Measurements from ENCODE around the gene FGD6.

Gene FGD6

GRCh38 chr12:95072900-95073697 lies 144.2 kb downstream of the FGD6 start, which contains the start of gene NR2C1:
Gene NR2C1, minus strand, starts transcription at chr12:95073618. Its CDS starts 6,234 bp downstream, at chr12:95067384.
- DNase-seq (ENCODE audit: insufficient read length, low spot score), result peak; percentile 98
- TF ChIP-seq POLR2AphosphoS5 (IDR thresholded peaks at IDR 0.05; ENCODE audit: low read depth, low read length) (0 out of 2 replicates have a peak, but pooled peaks have one; percentile 36), TAF1 (IDR thresholded peaks at IDR 0.05; ENCODE audit: low read depth, low read length) (peak; percentile 35; the same call in 1 of the 2 replicates), SPI1 (IDR thresholded peaks at IDR 0.05; ENCODE audit: low read depth, low read length) (no peak), POLR2A (IDR thresholded peaks at IDR 0.05; ENCODE audit: low read depth, low read length) (0 out of 2 replicates have a peak, but pooled peaks have one; percentile 30), PAX5 (IDR thresholded peaks at IDR 0.05; ENCODE audit: insufficient read depth, low read length, severe bottlenecking) (no peak), POU2F2 (IDR thresholded peaks at IDR 0.05; ENCODE audit: low read depth, low read length) (no peak)
- peak; percentile 98 for FAIRE-seq

DNA sequence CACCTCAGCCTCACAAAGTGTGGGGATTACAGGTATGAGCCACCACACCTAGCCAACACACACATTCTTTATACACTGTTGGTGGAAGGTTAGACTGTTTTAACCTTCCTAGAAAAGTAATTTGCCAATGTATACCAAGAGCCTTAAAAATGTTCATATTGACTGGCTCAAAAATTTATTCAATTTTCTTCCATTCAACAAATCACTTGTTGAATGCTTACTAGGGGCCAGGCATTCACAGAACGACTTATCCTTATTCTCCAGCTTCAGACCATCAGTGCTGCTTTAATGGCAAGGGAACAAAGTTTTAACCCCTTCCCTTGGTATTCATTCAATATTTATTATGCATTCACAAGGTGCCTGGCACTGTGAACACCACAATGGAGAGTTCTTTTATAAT lies 146.9 kb downstream of the FGD6 start:
- no peak for DNase-seq (ENCODE audit: insufficient read length, low spot score)
- no peak for FAIRE-seq
- no peak for TF ChIP-seq POU2F2 (IDR thresholded peaks at IDR 0.05; ENCODE audit: low read depth, low read length)
- no peak for TF ChIP-seq TAF1 (IDR thresholded peaks at IDR 0.05; ENCODE audit: low read depth, low read length)
- TF ChIP-seq SPI1 (IDR thresholded peaks at IDR 0.05; ENCODE audit: low read depth, low read length), result no peak
- TF ChIP-seq PAX5 (IDR thresholded peaks at IDR 0.05; ENCODE audit: insufficient read depth, low read length, severe bottlenecking), result no peak
- TF ChIP-seq POLR2A (IDR thresholded peaks at IDR 0.05; ENCODE audit: low read depth, low read length), result no peak
- no peak for TF ChIP-seq POLR2AphosphoS5 (IDR thresholded peaks at IDR 0.05; ENCODE audit: low read depth, low read length)

DNA sequence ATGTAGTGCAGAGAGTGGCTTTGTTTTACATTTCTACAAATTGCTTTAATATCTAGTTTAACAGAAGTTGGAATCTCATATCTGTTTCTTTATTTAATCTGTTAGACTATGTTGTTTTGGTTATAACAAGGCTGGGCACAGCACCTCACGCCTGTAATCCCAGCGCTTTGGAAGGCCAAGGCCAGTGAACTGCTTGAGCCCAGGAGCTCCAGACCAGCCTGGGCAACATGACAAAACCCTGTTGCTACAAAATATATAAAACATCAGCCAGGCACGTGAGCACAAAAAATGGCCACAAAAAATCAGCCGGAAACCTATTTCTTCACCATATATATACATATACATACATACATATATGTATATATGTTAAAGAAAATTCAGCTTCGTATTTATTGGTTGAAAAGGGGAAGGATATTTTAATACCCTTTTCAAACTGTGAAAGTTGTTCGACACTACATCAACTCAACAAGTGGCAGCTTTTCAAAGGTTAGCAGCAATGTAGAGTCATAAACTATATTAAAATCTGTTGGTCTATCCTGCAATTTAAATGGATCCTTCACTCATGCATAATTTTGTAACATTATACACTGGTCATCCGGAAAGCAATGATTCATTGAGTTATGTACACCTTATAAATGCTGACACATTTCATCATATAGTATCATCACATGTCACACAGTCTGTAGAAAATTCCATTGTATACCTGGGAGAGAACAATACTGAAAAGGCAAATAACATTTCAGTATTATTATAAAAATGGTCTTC lies 151.0 kb downstream of the FGD6 start:
- DNase-seq (ENCODE audit: insufficient read length, low spot score) (no peak), FAIRE-seq (no peak)
- TF ChIP-seq TAF1 (IDR thresholded peaks at IDR 0.05; ENCODE audit: low read depth, low read length), result no peak
- TF ChIP-seq POU2F2 (IDR thresholded peaks at IDR 0.05; ENCODE audit: low read depth, low read length), result no peak
- no peak for TF ChIP-seq POLR2A (IDR thresholded peaks at IDR 0.05; ENCODE audit: low read depth, low read length)

DNA sequence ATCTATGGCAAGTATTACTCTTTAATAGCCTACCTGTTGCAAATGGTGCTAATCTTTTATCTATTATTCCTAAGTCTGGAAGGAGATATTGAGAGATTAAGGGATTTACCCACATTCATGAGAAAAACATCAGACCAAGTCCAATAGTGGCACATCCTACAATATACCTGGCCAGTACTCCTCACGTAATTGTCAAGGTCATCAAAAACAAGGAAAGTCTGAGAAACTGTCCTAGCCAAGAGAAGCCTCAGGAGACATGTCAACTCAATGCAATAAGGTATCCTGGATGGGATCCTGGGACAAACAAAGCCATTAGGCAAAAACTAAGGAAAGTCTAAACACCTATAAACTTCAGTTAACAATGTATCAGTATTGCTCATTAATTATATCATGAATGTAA lies 156.3 kb downstream of the FGD6 start:
- no peak for FAIRE-seq
- no peak for DNase-seq (ENCODE audit: insufficient read length, low spot score)
- TF ChIP-seq TAF1 (IDR thresholded peaks at IDR 0.05; ENCODE audit: low read depth, low read length) (no peak), SPI1 (IDR thresholded peaks at IDR 0.05; ENCODE audit: low read depth, low read length) (no peak), POLR2AphosphoS5 (IDR thresholded peaks at IDR 0.05; ENCODE audit: low read depth, low read length) (no peak), POLR2A (IDR thresholded peaks at IDR 0.05; ENCODE audit: low read depth, low read length) (no peak), POU2F2 (IDR thresholded peaks at IDR 0.05; ENCODE audit: low read depth, low read length) (no peak), PAX5 (IDR thresholded peaks at IDR 0.05; ENCODE audit: insufficient read depth, low read length, severe bottlenecking) (no peak)

GRCh38 chr12:95059984-95060383 lies 157.3 kb downstream of the FGD6 start:
- DNase-seq (ENCODE audit: insufficient read length, low spot score), result no peak
- TF ChIP-seq POLR2AphosphoS5 (IDR thresholded peaks at IDR 0.05; ENCODE audit: low read depth, low read length) (no peak), POLR2A (IDR thresholded peaks at IDR 0.05; ENCODE audit: low read depth, low read length) (no peak)
- FAIRE-seq, result no peak

DNA sequence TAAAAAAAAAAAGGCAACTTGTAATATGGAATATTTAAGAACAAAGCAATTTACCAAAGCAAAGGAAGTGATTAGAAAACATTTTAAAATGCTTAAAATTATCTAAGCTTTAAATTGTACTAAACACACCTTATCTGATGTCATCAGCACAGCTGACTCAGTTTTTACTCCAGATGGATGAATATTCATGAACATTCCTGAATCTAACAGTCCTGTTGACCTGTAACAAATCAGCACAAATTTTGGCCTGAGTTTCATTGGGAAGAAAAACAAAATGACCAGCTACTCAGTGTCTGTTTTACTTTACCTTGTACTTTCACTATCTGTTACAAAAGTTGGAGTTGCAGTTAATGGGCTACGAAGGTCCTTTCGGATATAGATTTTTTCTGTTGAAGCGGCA lies 159.8 kb downstream of the FGD6 start:
- TF ChIP-seq POLR2A (IDR thresholded peaks at IDR 0.05; ENCODE audit: low read depth, low read length) (no peak), POLR2AphosphoS5 (IDR thresholded peaks at IDR 0.05; ENCODE audit: low read depth, low read length) (no peak), TAF1 (IDR thresholded peaks at IDR 0.05; ENCODE audit: low read depth, low read length) (no peak), PAX5 (IDR thresholded peaks at IDR 0.05; ENCODE audit: insufficient read depth, low read length, severe bottlenecking) (no peak), POU2F2 (IDR thresholded peaks at IDR 0.05; ENCODE audit: low read depth, low read length) (no peak)
- FAIRE-seq, result no peak
- DNase-seq (ENCODE audit: insufficient read length, low spot score), result no peak

GRCh38 chr12:95055057-95055456 lies 162.2 kb downstream of the FGD6 start:
- no peak for DNase-seq (ENCODE audit: insufficient read length, low spot score)
- no peak for FAIRE-seq
- TF ChIP-seq TAF1 (IDR thresholded peaks at IDR 0.05; ENCODE audit: low read depth, low read length) (no peak), POLR2A (IDR thresholded peaks at IDR 0.05; ENCODE audit: low read depth, low read length) (no peak), PAX5 (IDR thresholded peaks at IDR 0.05; ENCODE audit: insufficient read depth, low read length, severe bottlenecking) (no peak), SPI1 (IDR thresholded peaks at IDR 0.05; ENCODE audit: low read depth, low read length) (no peak), POU2F2 (IDR thresholded peaks at IDR 0.05; ENCODE audit: low read depth, low read length) (no peak), POLR2AphosphoS5 (IDR thresholded peaks at IDR 0.05; ENCODE audit: low read depth, low read length) (no peak)

GRCh38 chr12:95054206-95054605 lies 163.1 kb downstream of the FGD6 start:
- no peak for TF ChIP-seq TAF1 (IDR thresholded peaks at IDR 0.05; ENCODE audit: low read depth, low read length)
- no peak for TF ChIP-seq POLR2AphosphoS5 (IDR thresholded peaks at IDR 0.05; ENCODE audit: low read depth, low read length)
- no peak for TF ChIP-seq SPI1 (IDR thresholded peaks at IDR 0.05; ENCODE audit: low read depth, low read length)
- TF ChIP-seq POU2F2 (IDR thresholded peaks at IDR 0.05; ENCODE audit: low read depth, low read length), result no peak
- no peak for TF ChIP-seq PAX5 (IDR thresholded peaks at IDR 0.05; ENCODE audit: insufficient read depth, low read length, severe bottlenecking)
- no peak for TF ChIP-seq POLR2A (IDR thresholded peaks at IDR 0.05; ENCODE audit: low read depth, low read length)
- FAIRE-seq, result no peak
- no peak for DNase-seq (ENCODE audit: insufficient read length, low spot score)

- no peak for DNase-seq (ENCODE audit: insufficient read length, low spot score)
- no peak for FAIRE-seq
- no peak for TF ChIP-seq POLR2AphosphoS5 (IDR thresholded peaks at IDR 0.05; ENCODE audit: low read depth, low read length)
- TF ChIP-seq POU2F2 (IDR thresholded peaks at IDR 0.05; ENCODE audit: low read depth, low read length), result no peak
- no peak for TF ChIP-seq PAX5 (IDR thresholded peaks at IDR 0.05; ENCODE audit: insufficient read depth, low read length, severe bottlenecking)
- no peak for TF ChIP-seq SPI1 (IDR thresholded peaks at IDR 0.05; ENCODE audit: low read depth, low read length)
- TF ChIP-seq TAF1 (IDR thresholded peaks at IDR 0.05; ENCODE audit: low read depth, low read length), result no peak
- no peak for TF ChIP-seq POLR2A (IDR thresholded peaks at IDR 0.05; ENCODE audit: low read depth, low read length)
These were observed 166.0 kb downstream of the FGD6 start for GRCh38 chr12:95051241-95051640.

Data from GM12891 (cell line).